HPDE6-E6E7 (cell line): ENCODE measurements around the gene DNAH9.
"Not testable (repeated sequence)": the region's sequence is repeated elsewhere in the genome, so short reads cannot be mapped to it uniquely, and the experiment has no call there.

ENCODE experiments used
- DNase-seq: peaks from one replicate; pipeline ENCODE4 v3.0.0; 2011; ENCODE audit warnings: missing footprints; ENCODE audit errors: extremely low spot score

The DNAH9 gene

GRCh38 chr17:11916091-11916490 lies 317.8 kb downstream of the DNAH9 start:
- no peak for DNase-seq

- DNase-seq = no peak
Measured at GRCh38 chr17:11917415-11917814, 319.1 kb downstream of the DNAH9 start.

GRCh38 chr17:11921296-11921695 lies 323.0 kb downstream of the DNAH9 start:
- no peak for DNase-seq

GRCh38 chr17:11922638-11923037 lies 324.4 kb downstream of the DNAH9 start:
- no peak for DNase-seq

GRCh38 chr17:11924076-11924475 lies 325.8 kb downstream of the DNAH9 start:
- DNase-seq = no peak

GRCh38 chr17:11925262-11926021 lies 327.2 kb downstream of the DNAH9 start:
- DNase-seq = no peak

- DNase-seq = no peak
Measured at GRCh38 chr17:11928436-11928835, 330.2 kb downstream of the DNAH9 start.

GRCh38 chr17:11932337-11932898 lies 334.1 kb downstream of the DNAH9 start:
- DNase-seq = no peak

GRCh38 chr17:11935734-11936406 lies 337.6 kb downstream of the DNAH9 start:
- DNase-seq = no peak

- no peak for DNase-seq
Measured at GRCh38 chr17:11940904-11941303, 342.6 kb downstream of the DNAH9 start.

GRCh38 chr17:11943086-11943485 lies 344.8 kb downstream of the DNAH9 start:
- DNase-seq = not testable (repeated sequence)

- DNase-seq = peak; percentile 70
Measured at GRCh38 chr17:11943759-11944347, 345.6 kb downstream of the DNAH9 start.

GRCh38 chr17:11944587-11944986 lies 346.3 kb downstream of the DNAH9 start:
- peak; percentile 50 for DNase-seq

GRCh38 chr17:11948789-11949188 lies 350.5 kb downstream of the DNAH9 start:
- peak; percentile 41 for DNase-seq

GRCh38 chr17:11949571-11949970 lies 351.3 kb downstream of the DNAH9 start:
- DNase-seq = not testable (repeated sequence)

GRCh38 chr17:11950771-11951519 lies 352.7 kb downstream of the DNAH9 start:
- no peak for DNase-seq

GRCh38 chr17:11952610-11953009 lies 354.3 kb downstream of the DNAH9 start:
- no peak for DNase-seq

GRCh38 chr17:11953924-11954323 lies 355.7 kb downstream of the DNAH9 start:
- DNase-seq = no peak

- DNase-seq = no peak
Measured at GRCh38 chr17:11954936-11955335, 356.7 kb downstream of the DNAH9 start.

GRCh38 chr17:11969565-11969964 lies 371.3 kb downstream of the DNAH9 start:
- DNase-seq = no peak

GRCh38 chr17:11972741-11973140 lies 374.5 kb downstream of the DNAH9 start:
- not testable (repeated sequence) for DNase-seq

- no peak for DNase-seq
Measured at GRCh38 chr17:11979795-11980194, 381.5 kb downstream of the DNAH9 start.
